ENCODE data around the gene BANK1.

DNA sequence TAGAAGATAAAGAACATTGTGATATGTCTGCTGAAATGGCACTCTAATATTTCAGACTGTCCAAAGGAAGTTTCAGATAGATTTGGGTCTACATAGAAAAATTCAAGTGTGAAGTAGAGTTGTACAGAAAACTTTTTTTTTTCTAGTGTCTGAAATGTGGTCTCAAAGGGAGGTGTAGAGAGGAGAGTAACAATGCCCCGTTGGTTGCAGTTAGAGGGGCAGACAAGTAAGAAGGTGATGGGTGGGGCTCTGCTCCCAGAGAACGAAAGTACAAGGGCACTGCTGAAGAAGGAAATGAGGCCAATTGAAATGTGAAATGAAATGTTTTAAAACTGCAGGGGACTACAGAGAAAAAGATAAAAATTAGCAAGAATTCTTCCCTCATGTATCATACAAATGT is 177.8 kb downstream of the BANK1 start:
- TF ChIP-seq, protein P1, sequence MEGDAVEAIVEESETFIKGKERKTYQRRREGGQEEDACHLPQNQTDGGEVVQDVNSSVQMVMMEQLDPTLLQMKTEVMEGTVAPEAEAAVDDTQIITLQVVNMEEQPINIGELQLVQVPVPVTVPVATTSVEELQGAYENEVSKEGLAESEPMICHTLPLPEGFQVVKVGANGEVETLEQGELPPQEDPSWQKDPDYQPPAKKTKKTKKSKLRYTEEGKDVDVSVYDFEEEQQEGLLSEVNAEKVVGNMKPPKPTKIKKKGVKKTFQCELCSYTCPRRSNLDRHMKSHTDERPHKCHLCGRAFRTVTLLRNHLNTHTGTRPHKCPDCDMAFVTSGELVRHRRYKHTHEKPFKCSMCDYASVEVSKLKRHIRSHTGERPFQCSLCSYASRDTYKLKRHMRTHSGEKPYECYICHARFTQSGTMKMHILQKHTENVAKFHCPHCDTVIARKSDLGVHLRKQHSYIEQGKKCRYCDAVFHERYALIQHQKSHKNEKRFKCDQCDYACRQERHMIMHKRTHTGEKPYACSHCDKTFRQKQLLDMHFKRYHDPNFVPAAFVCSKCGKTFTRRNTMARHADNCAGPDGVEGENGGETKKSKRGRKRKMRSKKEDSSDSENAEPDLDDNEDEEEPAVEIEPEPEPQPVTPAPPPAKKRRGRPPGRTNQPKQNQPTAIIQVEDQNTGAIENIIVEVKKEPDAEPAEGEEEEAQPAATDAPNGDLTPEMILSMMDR (conservative IDR thresholded peaks at IDR 0.05; ENCODE audit: low read depth, low read length) = no peak
- no peak for TF ChIP-seq SMC3 (IDR thresholded peaks at IDR 0.05; ENCODE audit: low read depth, low read length)
- no peak for TF ChIP-seq POLR2A (IDR thresholded peaks at IDR 0.05; ENCODE audit: low read depth, low read length)
